Neural crest cell (in vitro differentiated cells): Measurements from ENCODE around the gene FAM228A. TPM values are rescaled to one million over a fixed set of nuclear protein-coding genes. Genes with fewer than 3 reads are reported as not detected.

Source experiments
- DNase-seq: peaks from one replicate; pipeline ENCODE4 v3.0.0; 2021; ENCODE audit warnings: low read depth, mixed read lengths, low spot score
- H3K27ac Mint-ChIP-seq: one replicate; pipeline ENCODE4 v1.8.0; 2021; ENCODE audit warnings: mild to moderate bottlenecking, mixed read lengths; ENCODE audit not compliant: unreplicated experiment
- H3K27me3 Mint-ChIP-seq: 2 replicates; pipeline ENCODE4 v1.8.0; 2021; ENCODE audit warnings: low read depth, mild to moderate bottlenecking, mixed read lengths
- H3K36me3 Mint-ChIP-seq: 2 replicates; pipeline ENCODE4 v1.8.0; 2021; ENCODE audit warnings: low read depth, mild to moderate bottlenecking, mixed read lengths
- H3K4me1 Mint-ChIP-seq: 2 replicates; pipeline ENCODE4 v1.8.0; 2021; ENCODE audit warnings: mixed read lengths
- H3K4me3 Mint-ChIP-seq: one replicate; pipeline ENCODE4 v1.8.0; 2021; ENCODE audit warnings: mild to moderate bottlenecking, mixed read lengths
- H3K9me3 Mint-ChIP-seq: 2 replicates; pipeline ENCODE4 v1.8.0; 2021; ENCODE audit warnings: mixed read lengths
- CTCF ChIP-seq: fragments of 200-600 bp; sonication (generic); conservative IDR thresholded peaks from 2 replicates; pipeline ENCODE4 v1.5.0; 2021; ENCODE audit warnings: antibody characterized with exemption, mild to moderate bottlenecking
- total RNA-seq: library from RNA; stranded (reverse); gene quantifications from 2 replicates; pipeline ENCODE4 v1.2.1, GENCODE V29; 2021

The FAM228A gene
- total RNA-seq, 1 donor from 2014 or later, result 0.51 TPM

GRCh38 chr2:24206714-24207113 is 31.9 kb downstream of the FAM228A start:
- Mint-ChIP-seq H3K4me3 (no peak overlapping the region), H3K27ac (peak overlapping the region; percentile 94), H3K9me3 (no peaks in the 10 kb centered on the region), H3K36me3 (peaks cover 4% of the 10 kb centered on the region), H3K27me3 (no peaks in the 10 kb centered on the region), H3K4me1 (peaks cover 4% of the 10 kb centered on the region)
- TF ChIP-seq CTCF, result no peak
- no peak for DNase-seq

- TF ChIP-seq CTCF, result no peak
- no peaks in the 10 kb centered on the region for H3K27me3 Mint-ChIP-seq
- H3K36me3 Mint-ChIP-seq, result peaks cover 4% of the 10 kb centered on the region
- peaks cover 4% of the 10 kb centered on the region for H3K4me1 Mint-ChIP-seq
- H3K9me3 Mint-ChIP-seq, result no peaks in the 10 kb centered on the region
- H3K27ac Mint-ChIP-seq, result no peak overlapping the region
- H3K4me3 Mint-ChIP-seq, result no peak overlapping the region
- no peak for DNase-seq
Measured at GRCh38 chr2:24207359-24207758, 32.5 kb downstream of the FAM228A start.

DNA sequence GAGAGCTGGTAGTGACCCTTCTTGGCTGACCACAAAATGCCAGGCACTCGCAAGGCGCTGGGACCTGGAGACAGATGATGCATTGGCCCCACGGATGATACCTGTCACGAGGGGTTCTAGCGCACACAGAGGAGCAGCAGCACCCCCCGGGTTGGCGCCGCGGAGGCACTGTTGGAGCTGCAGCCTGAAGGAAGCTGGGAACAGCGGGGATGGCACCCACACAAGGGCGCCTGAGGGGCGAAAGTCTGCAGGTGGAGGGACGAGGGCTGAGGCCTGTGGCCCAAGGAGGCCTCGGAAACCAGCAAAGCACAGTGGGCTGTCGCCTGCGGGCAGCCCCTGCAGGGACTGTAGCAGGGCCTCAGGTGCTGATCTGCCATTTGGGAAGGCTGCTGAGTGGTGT is 33.6 kb downstream of the FAM228A start:
- no peak for TF ChIP-seq CTCF
- H3K4me1 Mint-ChIP-seq, result peaks cover 4% of the 10 kb centered on the region
- DNase-seq, result no peak
- no peak overlapping the region for H3K4me3 Mint-ChIP-seq
- no peaks in the 10 kb centered on the region for H3K9me3 Mint-ChIP-seq
- no peak overlapping the region for H3K27ac Mint-ChIP-seq
- no peaks in the 10 kb centered on the region for H3K27me3 Mint-ChIP-seq
- peaks cover 4% of the 10 kb centered on the region for H3K36me3 Mint-ChIP-seq

DNA sequence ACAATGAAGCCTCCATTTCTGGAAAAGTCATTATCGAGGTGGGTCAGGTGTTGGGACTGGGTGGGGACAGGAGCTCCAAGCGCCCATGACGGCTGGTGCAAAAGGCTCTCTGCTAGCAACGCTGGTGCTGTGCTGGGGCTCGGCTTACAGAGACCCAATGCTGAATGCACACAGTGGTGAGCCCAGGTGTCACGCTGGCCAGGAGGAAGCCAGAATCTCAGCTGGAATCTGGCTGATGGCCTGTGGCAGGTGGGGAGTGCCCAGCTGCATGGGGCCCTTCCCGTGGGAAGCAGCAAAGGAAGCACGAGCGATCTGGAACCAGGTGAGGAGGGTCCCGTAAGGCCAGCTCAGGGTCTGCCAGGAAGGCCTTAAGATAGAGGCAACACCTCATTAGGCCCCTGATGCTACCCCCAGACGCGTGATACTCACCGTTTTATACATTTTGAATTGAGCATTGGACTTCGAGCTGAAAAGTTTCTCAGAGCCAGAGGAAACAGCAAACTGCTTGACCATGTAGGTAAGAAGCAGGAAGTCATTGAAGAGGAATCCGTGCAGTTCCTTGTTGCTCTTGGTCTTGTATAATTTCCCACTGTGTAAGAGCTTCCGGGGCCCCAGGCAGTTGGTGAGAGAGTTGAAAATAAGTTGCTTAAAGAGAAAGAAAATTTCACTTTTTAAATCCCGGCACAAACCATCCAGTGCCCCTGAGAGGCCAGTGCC is 34.7 kb downstream of the FAM228A start:
- Mint-ChIP-seq H3K9me3 (no peaks in the 10 kb centered on the region), H3K27ac (peak overlapping the region; percentile 35), H3K4me3 (no peak overlapping the region), H3K4me1 (peaks cover 4% of the 10 kb centered on the region), H3K27me3 (no peaks in the 10 kb centered on the region), H3K36me3 (peaks cover 4% of the 10 kb centered on the region)
- TF ChIP-seq CTCF, result no peak
- no peak for DNase-seq

DNA sequence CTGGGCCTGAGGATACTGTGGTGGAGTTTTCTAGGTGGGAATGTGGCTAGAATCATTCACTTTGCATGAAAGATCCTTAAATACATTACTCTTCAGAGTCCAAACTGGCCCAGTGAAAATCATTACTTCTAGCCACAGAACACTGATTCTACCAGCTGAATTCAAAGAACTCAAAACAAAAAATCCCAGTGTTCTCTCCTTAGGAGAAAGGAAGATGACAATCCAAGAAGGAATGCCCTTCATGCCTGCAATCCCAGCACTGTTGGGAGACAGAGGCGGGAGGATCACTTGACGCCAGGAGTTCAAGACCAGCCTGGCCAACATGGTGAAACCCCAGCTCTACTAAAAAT is 35.2 kb downstream of the FAM228A start:
- Mint-ChIP-seq H3K27ac (peak overlapping the region; percentile 35), H3K4me1 (peaks cover 4% of the 10 kb centered on the region), H3K4me3 (no peak overlapping the region), H3K27me3 (no peaks in the 10 kb centered on the region), H3K9me3 (no peaks in the 10 kb centered on the region), H3K36me3 (peaks cover 4% of the 10 kb centered on the region)
- DNase-seq, result no peak
- no peak for TF ChIP-seq CTCF
